Small intestine (tissue), 7 donors: Measurements from ENCODE around the gene TBCD. TPM values are rescaled to one million over a fixed set of nuclear protein-coding genes. Genes with fewer than 3 reads are reported as not detected.

Experiments used
- DNase-seq, 2 donors: peaks; one replicate each; pipeline versions ENCODE4 v3.0.0 to v3.0.0-alpha.2; 2013
- FAIRE-seq: peaks from 2 replicates; lab custom pipeline; 2012; peaks lifted over from hg19 to GRCh38; lab: Jason Lieb, UNC
- H3K27ac ChIP-seq, 3 donors: one replicate each; pipeline ENCODE4 v1.5.1; 2013; ENCODE audit warnings: low read length in 2 of 3, mild to moderate bottlenecking in 2 of 3, control low read depth in 1 of 3, inconsistent platforms in 1 of 3, low read depth in 1 of 3, moderate library complexity in 1 of 3
- H3K27me3 ChIP-seq, 3 donors: one replicate each; pipeline ENCODE4 v1.6.1; 2013; ENCODE audit warnings: low read length in 3 of 3, inconsistent platforms in 1 of 3; ENCODE audit not compliant: control insufficient read depth in 3 of 3, insufficient read depth in 3 of 3
- H3K36me3 ChIP-seq, 3 donors: one replicate each; pipeline ENCODE4 v1.6.1; 2013; ENCODE audit warnings: low read length in 3 of 3, inconsistent platforms in 1 of 3, low read depth in 1 of 3, mild to moderate bottlenecking in 1 of 3, moderate library complexity in 1 of 3; ENCODE audit not compliant: control insufficient read depth in 3 of 3, insufficient read depth in 2 of 3
- H3K4me1 ChIP-seq, 3 donors: one replicate each; pipeline ENCODE4 v1.6.1; 2013; ENCODE audit warnings: low read length in 2 of 3, inconsistent platforms in 1 of 3, low read depth in 1 of 3, mild to moderate bottlenecking in 1 of 3, moderate library complexity in 1 of 3; ENCODE audit not compliant: control insufficient read depth in 3 of 3, insufficient read depth in 2 of 3
- H3K4me3 ChIP-seq, 3 donors: one replicate each; pipeline ENCODE4 v1.5.1; 2013; ENCODE audit warnings: low read length in 3 of 3, control low read depth in 1 of 3, inconsistent platforms in 1 of 3, low read depth in 1 of 3, mild to moderate bottlenecking in 1 of 3, moderate library complexity in 1 of 3
- H3K9me3 ChIP-seq, 2 donors: one replicate each; pipeline ENCODE4 v1.6.1; 2013; ENCODE audit warnings: low read depth in 1 of 2, low read length in 1 of 2; ENCODE audit not compliant: control insufficient read depth in 2 of 2, insufficient read depth in 1 of 2
- WGBS, 3 donors: extraction: QIAGEN DNeasy Blood & Tissue Kit; methylation state at CpG; one replicate each; pipeline ENCODE4 v1.1.7; 2013; 5-methylcytosine and 5-hydroxymethylcytosine counted together
- polyA plus RNA-seq, 4 donors: library from polyadenylated mRNA; stranded (reverse) in 3 of 4; unstranded in 1 of 4; fragments of 200-250 nt in 3 of 4; fragments of 120-200 nt in 1 of 4; gene quantifications; one replicate each; pipeline versions ENCODE4 v1.2.1 to v1.2.3, GENCODE V29; 2013
- donor health status: healthy with polysubstance abuse.
- donor health status: control.
- donor health status: control.
- donor health status: Bipolar disorder and iron deficiency.
- donor health status: healthy.

TBCD gene
- polyA plus RNA-seq, 4 donors, result 38.7 to 83.7 (median 67.3) TPM

GRCh38 chr17:82920150-82920549, 168.3 kb downstream of the TBCD start:
- no peaks in the 10 kb centered on the region for H3K27me3 ChIP-seq
- no peaks in the 10 kb centered on the region for H3K4me1 ChIP-seq
- no peak overlapping the region for H3K27ac ChIP-seq
- no peak overlapping the region for H3K4me3 ChIP-seq
- no peaks in the 10 kb centered on the region for H3K9me3 ChIP-seq
- WGBS, 3 donors, result 93 to 96% (median 93%) methylated on average over 15 of the region's 15 CpGs
- no peak for FAIRE-seq
- DNase-seq, result no peak
- peaks cover 0 to 55% (median 0%) of the 10 kb centered on the region in 3 donors for H3K36me3 ChIP-seq

GRCh38 chr17:82920715-82921114, 168.8 kb downstream of the TBCD start:
- DNase-seq (no peak), FAIRE-seq (no peak)
- Histone ChIP-seq H3K9me3 (no peaks in the 10 kb centered on the region), H3K4me1 (no peaks in the 10 kb centered on the region), H3K27me3 (no peaks in the 10 kb centered on the region), H3K4me3 (no peak overlapping the region), H3K27ac (no peak overlapping the region), H3K36me3 (peaks cover 0 to 55% (median 0%) of the 10 kb centered on the region in 3 donors)
- 88 to 95% (median 94%) methylated on average over 16 of the region's 16 CpGs for WGBS, 3 donors

- 86 to 91% (median 91%) methylated on average over 13 of the region's 13 CpGs for WGBS, 3 donors
- no peak for FAIRE-seq
- Histone ChIP-seq H3K4me3 (no peak overlapping the region), H3K27ac (no peak overlapping the region), H3K4me1 (no peaks in the 10 kb centered on the region), H3K27me3 (no peaks in the 10 kb centered on the region), H3K36me3 (peaks cover 0 to 59% (median 0%) of the 10 kb centered on the region in 3 donors), H3K9me3 (no peaks in the 10 kb centered on the region)
- DNase-seq, result no peak
Observed at GRCh38 chr17:82921426-82921825, 169.6 kb downstream of the TBCD start.

- Histone ChIP-seq H3K27ac (no peak overlapping the region), H3K9me3 (no peaks in the 10 kb centered on the region), H3K4me3 (no peak overlapping the region), H3K36me3 (peaks cover 0 to 68% (median 0%) of the 10 kb centered on the region in 3 donors), H3K27me3 (no peaks in the 10 kb centered on the region), H3K4me1 (no peaks in the 10 kb centered on the region)
- FAIRE-seq (no peak), DNase-seq (peak; percentile 13 to 75)
- 72 to 86% (median 75%) methylated on average over 19 of the region's 19 CpGs for WGBS, 3 donors
Observed at GRCh38 chr17:82922646-82923045, 170.8 kb downstream of the TBCD start.

- H3K27ac ChIP-seq, result no peak overlapping the region
- H3K4me3 ChIP-seq, result no peak overlapping the region
- FAIRE-seq (no peak), DNase-seq (no peak)
- no peaks in the 10 kb centered on the region for H3K9me3 ChIP-seq
- no peaks in the 10 kb centered on the region for H3K27me3 ChIP-seq
- 93 to 98% (median 96%) methylated on average over 25 of the region's 25 CpGs for WGBS, 3 donors
- H3K36me3 ChIP-seq, result peaks cover 0 to 73% (median 0%) of the 10 kb centered on the region in 3 donors
- H3K4me1 ChIP-seq, result no peaks in the 10 kb centered on the region
Observed at GRCh38 chr17:82923366-82924113, 171.7 kb downstream of the TBCD start.

- H3K36me3 ChIP-seq, result peaks cover 0 to 78% (median 3%) of the 10 kb centered on the region in 3 donors
- no peak overlapping the region for H3K27ac ChIP-seq
- no peak overlapping the region for H3K4me3 ChIP-seq
- no peaks in the 10 kb centered on the region for H3K4me1 ChIP-seq
- no peak for FAIRE-seq
- WGBS, 3 donors, result 93 to 96% (median 94%) methylated on average over 13 of the region's 13 CpGs
- no peaks in the 10 kb centered on the region for H3K9me3 ChIP-seq
- H3K27me3 ChIP-seq, result no peaks in the 10 kb centered on the region
- DNase-seq, result no peak
Observed at GRCh38 chr17:82924214-82924613, 172.3 kb downstream of the TBCD start.

GRCh38 chr17:82924812-82925211, 172.9 kb downstream of the TBCD start:
- FAIRE-seq, result no peak
- Histone ChIP-seq H3K4me1 (no peaks in the 10 kb centered on the region), H3K27me3 (no peaks in the 10 kb centered on the region), H3K27ac (no peak overlapping the region), H3K36me3 (peaks cover 0 to 81% (median 4%) of the 10 kb centered on the region in 3 donors), H3K4me3 (no peak overlapping the region), H3K9me3 (no peaks in the 10 kb centered on the region)
- DNase-seq, result no peak
- WGBS, 3 donors, result 77 to 91% (median 84%) methylated on average over 18 to 19 of the region's 19 CpGs

GRCh38 chr17:82925336-82925735, 173.5 kb downstream of the TBCD start:
- FAIRE-seq (no peak), DNase-seq (no peak)
- WGBS, 3 donors, result 92 to 97% (median 94%) methylated on average over 18 of the region's 18 CpGs
- Histone ChIP-seq H3K4me1 (no peaks in the 10 kb centered on the region), H3K36me3 (peaks cover 3 to 82% (median 4%) of the 10 kb centered on the region in 3 donors), H3K27ac (no peak overlapping the region), H3K9me3 (no peaks in the 10 kb centered on the region), H3K4me3 (no peak overlapping the region), H3K27me3 (no peaks in the 10 kb centered on the region)
